Peyer's patch (tissue), 4 donors: ENCODE results near the gene MESP2.

Experiments
- CTCF ChIP-seq, 6 experiments: fragments of 450-650 bp in 4 of 6; fragments of 200-600 bp in 2 of 6; sonication (generic) in 1 of 6; IDR thresholded peaks; one replicate each; pipeline ENCODE4 v1.5.1; 2017 to 2019; ENCODE audit warnings: antibody characterized with exemption in 6 of 6, mild to moderate bottlenecking in 3 of 6, moderate library complexity in 1 of 6
- POLR2A ChIP-seq, 2 donors: fragments of 450-650 bp; IDR thresholded peaks; one replicate each; pipeline ENCODE4 v1.5.1; 2017; ENCODE audit warnings: antibody characterized with exemption in 2 of 2, mild to moderate bottlenecking in 2 of 2, moderate library complexity in 2 of 2

GRCh38 chr15:89783861-89784685 is 7.9 kb downstream of the MESP2 start:
- peak; percentile 16 to 24 for TF ChIP-seq POLR2A (IDR thresholded peaks at IDR 0.05)
- no peak for TF ChIP-seq CTCF (IDR thresholded peaks at IDR 0.05)
